NB4 (cell line): ENCODE measurements around the gene SF3B1.
"Not testable (repeated sequence)": the region's sequence is repeated elsewhere in the genome, so short reads cannot be mapped to it uniquely, and the experiment has no call there.

Experiments used
- DNase-seq: peaks from one replicate; pipeline ENCODE4 v3.0.0; 2010; ENCODE audit warnings: low read depth
- H3K4me3 ChIP-seq: one replicate; pipeline ENCODE4 v1.5.1; 2011; ENCODE audit warnings: mild to moderate bottlenecking, low read depth, low read length, moderate library complexity
- CTCF ChIP-seq: IDR thresholded peaks from one replicate; pipeline ENCODE4 v1.5.1; 2012; ENCODE audit warnings: low read depth, low read length
- MYC ChIP-seq: IDR thresholded peaks from 2 replicates; pipeline ENCODE4 v1.6.1; 2011; ENCODE audit warnings: low read depth, low read length
- POLR2A ChIP-seq: IDR thresholded peaks from 2 replicates; pipeline ENCODE4 v1.6.1; 2011; ENCODE audit warnings: mild to moderate bottlenecking; ENCODE audit not compliant: insufficient read length; ENCODE audit errors: extremely low read depth
- TF ChIP-seq, protein P1 (sequence below): IDR thresholded peaks from 2 replicates; pipeline ENCODE4 v1.6.1; 2011; ENCODE audit warnings: low read depth, low read length

SF3B1 gene

DNA sequence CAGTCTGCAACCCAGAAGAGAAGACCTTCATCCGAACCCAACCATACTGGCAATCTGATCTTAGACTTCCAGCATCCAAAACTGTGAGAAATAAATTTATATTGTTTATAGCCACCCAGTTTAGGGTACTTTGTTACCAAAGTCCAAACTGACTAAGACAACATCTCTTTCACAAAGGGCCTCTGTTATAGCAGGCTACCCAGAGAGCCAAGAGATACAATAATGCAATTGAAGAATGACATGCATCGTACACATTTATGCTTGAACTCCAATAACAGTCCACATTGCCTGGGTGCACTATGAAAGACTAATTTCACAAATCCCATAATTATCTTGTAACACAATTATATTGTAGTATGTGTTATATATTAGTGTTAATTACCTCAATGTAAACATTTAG lies 85.1 kb downstream of the SF3B1 start:
- H3K4me3 ChIP-seq = no peak overlapping the region
- DNase-seq = no peak
- TF ChIP-seq MYC (no peak), POLR2A (no peak), CTCF (no peak)
- TF ChIP-seq, protein P1, sequence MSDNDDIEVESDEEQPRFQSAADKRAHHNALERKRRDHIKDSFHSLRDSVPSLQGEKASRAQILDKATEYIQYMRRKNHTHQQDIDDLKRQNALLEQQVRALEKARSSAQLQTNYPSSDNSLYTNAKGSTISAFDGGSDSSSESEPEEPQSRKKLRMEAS = no peak

DNA sequence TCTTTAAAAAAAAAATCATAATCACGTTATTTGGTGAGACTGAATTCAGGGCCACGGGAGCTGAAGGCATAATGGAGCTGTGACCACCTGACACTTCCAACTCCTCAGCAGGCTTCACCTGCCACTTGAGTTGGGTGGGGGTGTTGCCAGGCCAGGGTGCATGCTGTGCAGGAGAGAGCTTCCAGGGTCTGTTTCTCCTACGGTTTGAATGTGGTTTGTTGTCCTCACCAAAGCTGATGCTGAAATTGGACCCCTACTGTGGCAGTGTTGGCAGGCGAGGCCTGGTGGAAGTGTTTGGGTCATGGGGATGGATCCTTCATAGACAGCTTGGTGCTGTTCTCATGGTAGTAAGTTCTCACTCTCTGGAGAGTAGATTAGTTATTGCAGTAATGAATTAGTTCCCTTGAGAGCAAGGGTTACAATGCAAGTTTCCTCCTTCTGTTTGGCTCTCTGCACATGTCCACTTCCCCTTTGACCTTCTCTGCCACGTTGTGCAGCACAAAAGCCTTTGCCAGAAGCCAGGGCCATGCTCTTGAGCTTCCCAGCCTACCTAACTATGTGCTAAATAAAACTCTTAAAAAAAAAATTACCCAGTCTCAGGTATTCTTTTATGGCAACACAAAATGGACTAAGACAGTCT lies 86.0 kb downstream of the SF3B1 start:
- H3K4me3 ChIP-seq = no peak overlapping the region
- TF ChIP-seq, protein P1 = peak; percentile 34; the same call in 1 of the 2 replicates
- TF ChIP-seq CTCF (no peak), POLR2A (no peak), MYC (no peak)

DNA sequence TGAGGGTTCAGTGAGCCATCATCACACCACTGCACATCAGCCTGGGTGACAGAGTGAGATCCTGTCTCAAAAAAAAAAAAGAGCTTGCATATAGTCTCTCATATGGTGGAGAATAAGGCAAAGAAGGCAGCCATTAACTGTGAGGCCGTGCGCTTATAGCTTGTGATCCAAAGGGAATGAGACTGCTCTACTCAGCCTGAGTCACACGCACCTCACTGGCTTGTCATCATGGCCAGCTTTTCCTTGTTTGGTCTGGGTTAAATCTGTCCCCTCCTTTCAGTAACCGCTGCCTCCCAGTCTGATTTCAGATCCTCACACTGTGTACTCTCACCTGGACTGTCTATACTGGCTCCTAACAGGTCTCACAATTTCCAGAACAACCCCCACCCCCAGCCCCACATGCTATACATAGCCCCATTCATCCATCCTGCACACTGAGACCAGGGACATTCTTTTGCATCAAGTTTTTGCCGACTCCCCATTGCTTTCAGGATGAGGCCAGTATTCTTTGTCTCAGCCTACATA lies 88.9 kb downstream of the SF3B1 start:
- TF ChIP-seq MYC (no peak), POLR2A (no peak), CTCF (no peak)
- TF ChIP-seq, protein P1 = no peak
- DNase-seq = no peak
- no peak overlapping the region for H3K4me3 ChIP-seq

More for the DNA sequence above, 86.0 kb downstream of the SF3B1 start:
- DNase-seq = peak; percentile 75

GRCh38 chr2:197343968-197344367 lies 90.9 kb downstream of the SF3B1 start:
- not testable (repeated sequence) for H3K4me3 ChIP-seq, DNase-seq

- no peak for DNase-seq
- no peak overlapping the region for H3K4me3 ChIP-seq
- TF ChIP-seq CTCF = no peak
- no peak for TF ChIP-seq POLR2A
- TF ChIP-seq MYC = no peak
- TF ChIP-seq, protein P1 = no peak
Measured at GRCh38 chr2:197340591-197340990, 94.2 kb downstream of the SF3B1 start.
